Osteoblast (primary cell): ENCODE measurements around the gene INAVA. TPM values are rescaled to one million over a fixed set of nuclear protein-coding genes. Genes with fewer than 3 reads are reported as not detected.

Source experiments
- DNase-seq: peaks from one replicate; pipeline ENCODE4 v3.0.0; 2011; ENCODE audit warnings: low spot score, mixed read lengths; ENCODE audit not compliant: insufficient read length; ENCODE audit errors: missing footprints
- H2AFZ ChIP-seq: 2 replicates; pipeline ENCODE4 v1.6.0; 2011; ENCODE audit warnings: mild to moderate bottlenecking, low read length
- H3K27ac ChIP-seq: 2 replicates; pipeline ENCODE4 v1.5.1; 2011; ENCODE audit warnings: mild to moderate bottlenecking, low read depth, low read length, moderate library complexity
- H3K27me3 ChIP-seq: 2 replicates; pipeline ENCODE4 v1.6.0; 2012; ENCODE audit warnings: mild to moderate bottlenecking, control low read depth, inconsistent platforms, low read length, moderate library complexity; ENCODE audit not compliant: insufficient read depth
- H3K36me3 ChIP-seq: 2 replicates; pipeline ENCODE4 v1.5.1; 2011; ENCODE audit warnings: mild to moderate bottlenecking, low read length, control low read depth, moderate library complexity; ENCODE audit not compliant: insufficient read depth
- H3K4me1 ChIP-seq: 2 replicates; pipeline ENCODE4 v1.5.1; 2011; ENCODE audit warnings: mild to moderate bottlenecking, low read length, control low read depth, moderate library complexity; ENCODE audit not compliant: insufficient read depth
- H3K4me2 ChIP-seq: 2 replicates; pipeline ENCODE4 v1.6.0; 2011; ENCODE audit warnings: mild to moderate bottlenecking, low read length; ENCODE audit not compliant: insufficient read depth
- H3K4me3 ChIP-seq: fragments of 200-600 bp; sonication (generic); 3 replicates; pipeline ENCODE4 v1.5.1; 2012; ENCODE audit warnings: mild to moderate bottlenecking, low read length, inconsistent platforms; ENCODE audit not compliant: insufficient read depth
- H3K79me2 ChIP-seq: 2 replicates; pipeline ENCODE4 v1.6.0; 2012; ENCODE audit warnings: mild to moderate bottlenecking, low read length, control low read depth, inconsistent platforms; ENCODE audit not compliant: insufficient read depth
- H3K9me3 ChIP-seq: 2 replicates; pipeline ENCODE4 v1.5.1; 2011; ENCODE audit warnings: low read depth, low read length, control low read depth
- H4K20me1 ChIP-seq: 2 replicates; pipeline ENCODE4 v1.6.0; 2012; ENCODE audit warnings: mild to moderate bottlenecking, low read length, control low read depth; ENCODE audit not compliant: insufficient read depth
- CTCF ChIP-seq: IDR thresholded peaks from 2 replicates; pipeline ENCODE4 v1.5.1; 2011; ENCODE audit warnings: mild to moderate bottlenecking, low read depth, low read length, moderate library complexity; ENCODE audit errors: extremely low read depth
- total RNA-seq: library from RNA; depleted of rRNA; stranded (reverse); fragments of >200 nt; gene quantifications from 2 replicates; pipeline ENCODE4 v1.2.3, GENCODE V29; 2012

INAVA gene
- total RNA-seq, 1 donor = 0.36 TPM

- Histone ChIP-seq H2AFZ (no peak overlapping the region), H3K36me3 (no peaks in the 10 kb centered on the region), H3K4me1 (no peaks in the 10 kb centered on the region), H3K27ac (no peak overlapping the region), H4K20me1 (no peaks in the 10 kb centered on the region), H3K27me3 (peaks cover 28% of the 10 kb centered on the region), H3K4me3 (no peak overlapping the region), H3K4me2 (no peak overlapping the region), H3K79me2 (no peaks in the 10 kb centered on the region), H3K9me3 (no peaks in the 10 kb centered on the region)
- no peak for DNase-seq
- TF ChIP-seq CTCF = no peak
Observed at GRCh38 chr1:200886594-200886993, 8.1 kb upstream of the INAVA start.

GRCh38 chr1:200887036-200887435 is 7.7 kb upstream of the INAVA start:
- Histone ChIP-seq H3K36me3 (no peaks in the 10 kb centered on the region), H3K27me3 (peaks cover 32% of the 10 kb centered on the region), H3K4me3 (no peak overlapping the region), H3K4me2 (no peak overlapping the region), H3K4me1 (no peaks in the 10 kb centered on the region), H2AFZ (no peak overlapping the region), H3K27ac (no peak overlapping the region), H4K20me1 (no peaks in the 10 kb centered on the region), H3K79me2 (no peaks in the 10 kb centered on the region), H3K9me3 (no peaks in the 10 kb centered on the region)
- no peak for TF ChIP-seq CTCF
- DNase-seq = no peak

- Histone ChIP-seq H3K4me2 (no peak overlapping the region), H3K79me2 (no peaks in the 10 kb centered on the region), H3K27me3 (peaks cover 40% of the 10 kb centered on the region), H3K36me3 (no peaks in the 10 kb centered on the region), H3K9me3 (no peaks in the 10 kb centered on the region), H4K20me1 (no peaks in the 10 kb centered on the region), H2AFZ (no peak overlapping the region), H3K27ac (no peak overlapping the region), H3K4me1 (no peaks in the 10 kb centered on the region), H3K4me3 (no peak overlapping the region)
- no peak for DNase-seq
- no peak for TF ChIP-seq CTCF
Observed at GRCh38 chr1:200887772-200888348, 6.8 kb upstream of the INAVA start.

- Histone ChIP-seq H3K27me3 (peaks cover 46% of the 10 kb centered on the region), H3K36me3 (no peaks in the 10 kb centered on the region), H3K4me3 (no peak overlapping the region)
Observed at GRCh38 chr1:200888349-200888838, 6.3 kb upstream of the INAVA start.

More at GRCh38 chr1:200888349-200888838, 6.3 kb upstream of the INAVA start:
- TF ChIP-seq CTCF = no peak
- no peaks in the 10 kb centered on the region for H4K20me1 ChIP-seq
- DNase-seq = no peak
- H3K9me3 ChIP-seq = no peaks in the 10 kb centered on the region
- H3K4me1 ChIP-seq = no peaks in the 10 kb centered on the region
- H2AFZ ChIP-seq = no peak overlapping the region
- H3K4me2 ChIP-seq = no peak overlapping the region
- no peaks in the 10 kb centered on the region for H3K79me2 ChIP-seq
- no peak overlapping the region for H3K27ac ChIP-seq
